IPS-18c (cell line): ENCODE measurements around the gene HIF1A.
"Not testable (repeated sequence)": the region's sequence is repeated elsewhere in the genome, so short reads cannot be mapped to it uniquely, and the experiment has no call there.

Experiments used
- H3K4me3 ChIP-seq: 2 replicates; pipeline ENCODE4 v1.7.0; 2013; ENCODE audit warnings: low read depth, mild to moderate bottlenecking, low read length, moderate library complexity; ENCODE audit not compliant: insufficient read depth
- H3K9me3 ChIP-seq: one replicate; pipeline ENCODE4 v1.6.1; 2013; ENCODE audit warnings: mild to moderate bottlenecking, low read length, moderate library complexity; ENCODE audit not compliant: control insufficient read depth, insufficient read depth

Gene HIF1A

GRCh38 chr14:61698206-61698980, 3.1 kb downstream of the HIF1A start:
- Histone ChIP-seq H3K9me3 (no peaks in the 10 kb centered on the region), H3K4me3 (peak overlapping the region; percentile 21; the same call in 1 of the 2 replicates)

- H3K9me3 ChIP-seq, result no peaks in the 10 kb centered on the region
- H3K4me3 ChIP-seq, result peak overlapping the region; percentile 25; the same call in 1 of the 2 replicates
Measured at GRCh38 chr14:61699027-61699426, 3.7 kb downstream of the HIF1A start.

GRCh38 chr14:61700104-61700886, 5.0 kb downstream of the HIF1A start:
- no peak overlapping the region for H3K4me3 ChIP-seq
- no peaks in the 10 kb centered on the region for H3K9me3 ChIP-seq

- Histone ChIP-seq H3K9me3 (no peaks in the 10 kb centered on the region), H3K4me3 (no peak overlapping the region)
Measured at GRCh38 chr14:61701946-61702345, 6.6 kb downstream of the HIF1A start.

GRCh38 chr14:61703342-61704129, 8.2 kb downstream of the HIF1A start:
- Histone ChIP-seq H3K4me3 (no peak overlapping the region), H3K9me3 (no peaks in the 10 kb centered on the region)

GRCh38 chr14:61704554-61704953, 9.2 kb downstream of the HIF1A start:
- no peak overlapping the region for H3K4me3 ChIP-seq
- no peaks in the 10 kb centered on the region for H3K9me3 ChIP-seq

GRCh38 chr14:61705017-61705416, 9.7 kb downstream of the HIF1A start:
- Histone ChIP-seq H3K9me3 (no peaks in the 10 kb centered on the region), H3K4me3 (no peak overlapping the region)

GRCh38 chr14:61706096-61706690, 10.9 kb downstream of the HIF1A start:
- Histone ChIP-seq H3K4me3 (no peak overlapping the region), H3K9me3 (no peaks in the 10 kb centered on the region)

GRCh38 chr14:61707774-61708173, 12.5 kb downstream of the HIF1A start:
- H3K4me3 ChIP-seq, H3K9me3 ChIP-seq: not testable (repeated sequence)

GRCh38 chr14:61708693-61709092, 13.4 kb downstream of the HIF1A start:
- H3K4me3 ChIP-seq, H3K9me3 ChIP-seq: not testable (repeated sequence)

- Histone ChIP-seq H3K4me3 (no peak overlapping the region), H3K9me3 (no peaks in the 10 kb centered on the region)
Measured at GRCh38 chr14:61710853-61711817, 15.8 kb downstream of the HIF1A start.

- Histone ChIP-seq H3K4me3 (no peak overlapping the region), H3K9me3 (no peaks in the 10 kb centered on the region)
Measured at GRCh38 chr14:61712137-61712536, 16.8 kb downstream of the HIF1A start.

- Histone ChIP-seq H3K4me3 (no peak overlapping the region), H3K9me3 (no peaks in the 10 kb centered on the region)
Measured at GRCh38 chr14:61713724-61714437, 18.6 kb downstream of the HIF1A start.

GRCh38 chr14:61716956-61717355, 21.6 kb downstream of the HIF1A start:
- H3K9me3 ChIP-seq, result no peaks in the 10 kb centered on the region
- no peak overlapping the region for H3K4me3 ChIP-seq

GRCh38 chr14:61718039-61718438, 22.7 kb downstream of the HIF1A start:
- H3K4me3 ChIP-seq, result no peak overlapping the region

More at GRCh38 chr14:61718039-61718438, 22.7 kb downstream of the HIF1A start:
- no peaks in the 10 kb centered on the region for H3K9me3 ChIP-seq
